ENCODE results near the gene INPP4B. TPM values are rescaled to one million over a fixed set of nuclear protein-coding genes. Genes with fewer than 3 reads are reported as not detected.

INPP4B gene
- total RNA-seq, 1 donor from 2014 or later: 4.9 TPM

DNA sequence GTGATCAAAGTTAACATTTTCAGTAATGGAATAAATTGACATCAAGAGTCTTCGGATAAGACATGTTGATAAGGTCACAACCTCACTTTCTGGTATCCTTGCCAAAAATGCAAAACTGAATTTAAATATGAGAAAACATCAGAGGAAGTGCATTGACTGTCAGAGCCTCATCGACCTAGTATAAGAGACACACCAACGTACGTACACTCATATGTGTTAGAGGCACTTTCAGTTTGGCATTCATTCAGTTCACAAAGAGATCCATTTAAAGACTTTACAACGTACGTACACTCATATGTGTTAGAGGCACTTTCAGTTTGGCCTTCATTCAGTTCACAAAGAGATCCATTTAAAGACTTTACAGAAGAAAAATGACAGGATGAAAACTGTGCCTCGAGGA lies 280.3 kb downstream of the INPP4B start:
- Mint-ChIP-seq H3K27me3 (ENCODE audit: unreplicated experiment) (peaks cover 2% of the 10 kb centered on the region), H3K9me3 (ENCODE audit: unreplicated experiment) (no peaks in the 10 kb centered on the region), H3K36me3 (ENCODE audit: low read depth, unreplicated experiment) (no peaks in the 10 kb centered on the region), H3K4me3 (ENCODE audit: unreplicated experiment) (no peak overlapping the region), H3K27ac (ENCODE audit: unreplicated experiment) (no peak overlapping the region), H3K4me1 (ENCODE audit: unreplicated experiment) (no peaks in the 10 kb centered on the region)
- DNase-seq (ENCODE audit: low spot score): no peak
- TF ChIP-seq, protein P1, sequence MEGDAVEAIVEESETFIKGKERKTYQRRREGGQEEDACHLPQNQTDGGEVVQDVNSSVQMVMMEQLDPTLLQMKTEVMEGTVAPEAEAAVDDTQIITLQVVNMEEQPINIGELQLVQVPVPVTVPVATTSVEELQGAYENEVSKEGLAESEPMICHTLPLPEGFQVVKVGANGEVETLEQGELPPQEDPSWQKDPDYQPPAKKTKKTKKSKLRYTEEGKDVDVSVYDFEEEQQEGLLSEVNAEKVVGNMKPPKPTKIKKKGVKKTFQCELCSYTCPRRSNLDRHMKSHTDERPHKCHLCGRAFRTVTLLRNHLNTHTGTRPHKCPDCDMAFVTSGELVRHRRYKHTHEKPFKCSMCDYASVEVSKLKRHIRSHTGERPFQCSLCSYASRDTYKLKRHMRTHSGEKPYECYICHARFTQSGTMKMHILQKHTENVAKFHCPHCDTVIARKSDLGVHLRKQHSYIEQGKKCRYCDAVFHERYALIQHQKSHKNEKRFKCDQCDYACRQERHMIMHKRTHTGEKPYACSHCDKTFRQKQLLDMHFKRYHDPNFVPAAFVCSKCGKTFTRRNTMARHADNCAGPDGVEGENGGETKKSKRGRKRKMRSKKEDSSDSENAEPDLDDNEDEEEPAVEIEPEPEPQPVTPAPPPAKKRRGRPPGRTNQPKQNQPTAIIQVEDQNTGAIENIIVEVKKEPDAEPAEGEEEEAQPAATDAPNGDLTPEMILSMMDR (IDR thresholded peaks at IDR 0.05; ENCODE audit: unreplicated experiment): no peak

DNA sequence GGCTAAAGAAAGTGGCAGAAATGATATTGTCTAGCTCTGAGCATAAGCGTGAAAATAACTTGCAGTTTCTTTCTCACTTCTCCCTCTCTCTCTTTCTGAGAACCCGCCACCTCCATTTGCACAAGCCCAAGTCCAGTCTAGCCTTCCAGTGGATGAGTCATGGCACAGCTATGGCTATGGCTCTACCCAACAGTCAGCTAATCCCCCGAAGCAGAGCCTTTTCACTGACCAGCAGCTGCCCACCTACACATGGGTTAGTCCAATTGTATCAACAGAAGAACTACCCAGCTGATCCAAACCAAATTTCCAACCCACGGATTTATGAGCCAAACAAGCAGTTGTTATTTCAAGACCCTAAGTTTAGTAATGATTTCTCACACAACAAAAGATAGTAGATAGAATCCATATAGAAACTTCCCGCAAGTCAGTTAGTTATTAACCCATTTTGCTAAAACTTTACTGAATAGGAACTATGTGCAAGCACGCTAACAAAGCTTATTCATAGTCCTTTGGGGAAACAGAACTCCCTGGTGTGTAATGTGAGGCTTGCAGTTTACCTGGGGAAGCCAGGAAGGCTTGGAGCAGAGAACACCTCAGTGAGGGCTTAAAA lies 282.3 kb downstream of the INPP4B start:
- Mint-ChIP-seq H3K4me1 (ENCODE audit: unreplicated experiment) (no peaks in the 10 kb centered on the region), H3K9me3 (ENCODE audit: unreplicated experiment) (no peaks in the 10 kb centered on the region), H3K27me3 (ENCODE audit: unreplicated experiment) (peaks cover 2% of the 10 kb centered on the region), H3K4me3 (ENCODE audit: unreplicated experiment) (no peak overlapping the region), H3K27ac (ENCODE audit: unreplicated experiment) (no peak overlapping the region), H3K36me3 (ENCODE audit: low read depth, unreplicated experiment) (no peaks in the 10 kb centered on the region)
- TF ChIP-seq, protein P1 (IDR thresholded peaks at IDR 0.05; ENCODE audit: unreplicated experiment): no peak
- DNase-seq (ENCODE audit: low spot score): no peak

DNA sequence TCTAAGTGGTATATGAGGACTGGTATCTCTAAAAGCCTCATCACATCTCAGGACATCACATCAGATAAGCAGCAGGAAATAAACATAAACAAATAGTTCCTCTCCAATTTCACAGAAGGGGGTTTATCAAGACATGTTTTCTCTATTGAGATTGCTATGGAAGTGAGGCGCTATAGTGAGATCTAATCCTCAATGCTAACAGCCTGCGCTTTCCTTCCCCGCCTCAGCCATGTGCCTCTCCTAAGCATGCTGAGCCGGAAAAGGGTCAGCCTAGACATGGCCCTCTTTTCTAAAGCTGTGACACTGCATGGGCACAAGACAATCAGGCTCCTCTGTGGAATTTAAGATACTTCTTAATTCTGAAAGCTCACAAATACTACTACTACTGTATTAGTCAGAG lies 286.1 kb downstream of the INPP4B start:
- Mint-ChIP-seq H3K27ac (ENCODE audit: unreplicated experiment) (no peak overlapping the region), H3K27me3 (ENCODE audit: unreplicated experiment) (peaks cover 2% of the 10 kb centered on the region), H3K9me3 (ENCODE audit: unreplicated experiment) (no peaks in the 10 kb centered on the region), H3K4me3 (ENCODE audit: unreplicated experiment) (no peak overlapping the region), H3K4me1 (ENCODE audit: unreplicated experiment) (no peaks in the 10 kb centered on the region), H3K36me3 (ENCODE audit: low read depth, unreplicated experiment) (no peaks in the 10 kb centered on the region)
- DNase-seq (ENCODE audit: low spot score): no peak
- TF ChIP-seq, protein P1 (IDR thresholded peaks at IDR 0.05; ENCODE audit: unreplicated experiment): no peak

DNA sequence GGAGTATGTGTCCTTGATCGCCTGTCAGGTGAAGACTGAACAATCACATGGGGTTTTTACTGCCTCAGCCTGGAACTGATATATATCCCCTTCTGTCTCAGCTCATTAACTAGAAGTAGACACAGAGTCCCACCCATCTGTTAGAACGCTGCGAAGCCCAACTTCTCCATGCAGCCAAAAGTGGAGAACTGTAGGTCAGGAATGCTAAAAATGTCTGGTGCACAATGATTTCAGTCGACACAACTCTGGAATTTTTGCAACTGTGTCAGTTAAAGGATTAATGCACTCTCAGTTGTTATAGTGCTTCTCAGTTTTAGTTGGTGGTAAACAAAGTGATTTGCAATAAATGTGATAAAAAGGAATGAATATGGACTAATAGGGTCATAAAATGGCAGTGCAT lies 287.2 kb downstream of the INPP4B start:
- TF ChIP-seq, protein P1 (IDR thresholded peaks at IDR 0.05; ENCODE audit: unreplicated experiment): no peak
- H3K4me1 Mint-ChIP-seq (ENCODE audit: unreplicated experiment): no peaks in the 10 kb centered on the region
- H3K9me3 Mint-ChIP-seq (ENCODE audit: unreplicated experiment): no peaks in the 10 kb centered on the region
- no peaks in the 10 kb centered on the region for H3K36me3 Mint-ChIP-seq (ENCODE audit: low read depth, unreplicated experiment)
- peaks cover 2% of the 10 kb centered on the region for H3K27me3 Mint-ChIP-seq (ENCODE audit: unreplicated experiment)
- H3K4me3 Mint-ChIP-seq (ENCODE audit: unreplicated experiment): no peak overlapping the region
- no peak for DNase-seq (ENCODE audit: low spot score)
- no peak overlapping the region for H3K27ac Mint-ChIP-seq (ENCODE audit: unreplicated experiment)

DNA sequence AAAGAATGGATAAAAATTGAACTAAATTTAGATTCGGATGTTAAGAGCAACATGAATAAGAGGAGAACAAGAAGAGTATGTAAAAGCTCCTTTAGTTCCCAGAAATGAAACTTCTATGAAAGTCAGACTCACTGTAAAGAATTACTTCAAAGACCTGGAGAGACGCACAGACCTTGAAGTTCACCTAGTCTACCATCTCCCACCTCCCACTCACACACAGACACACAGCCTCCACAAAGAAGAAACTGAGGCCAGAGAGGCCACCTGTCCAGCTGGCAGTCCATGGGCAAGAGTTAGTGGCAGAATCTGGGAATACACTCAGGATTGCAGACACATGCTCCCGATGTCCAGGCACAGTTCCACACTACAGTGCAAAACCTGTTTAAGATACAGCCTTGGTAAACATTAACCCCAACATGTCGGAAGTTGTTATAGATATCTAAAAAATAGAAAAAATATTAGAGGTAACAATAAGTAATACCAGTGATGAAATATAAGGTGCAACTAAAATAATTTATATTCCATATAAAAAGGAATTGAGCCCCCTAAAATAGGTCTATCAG lies 288.8 kb downstream of the INPP4B start:
- Mint-ChIP-seq H3K36me3 (ENCODE audit: low read depth, unreplicated experiment) (no peaks in the 10 kb centered on the region), H3K27me3 (ENCODE audit: unreplicated experiment) (no peaks in the 10 kb centered on the region), H3K4me1 (ENCODE audit: unreplicated experiment) (no peaks in the 10 kb centered on the region), H3K9me3 (ENCODE audit: unreplicated experiment) (no peaks in the 10 kb centered on the region), H3K27ac (ENCODE audit: unreplicated experiment) (no peak overlapping the region), H3K4me3 (ENCODE audit: unreplicated experiment) (no peak overlapping the region)
- no peak for DNase-seq (ENCODE audit: low spot score)
- TF ChIP-seq, protein P1 (IDR thresholded peaks at IDR 0.05; ENCODE audit: unreplicated experiment): no peak

Data from endothelial cell (in vitro differentiated cells).